HG02798 (cell line): Measurements from ENCODE around the gene APEX2.
"Not testable (repeated sequence)": the region's sequence is repeated elsewhere in the genome, so short reads cannot be mapped to it uniquely, and the experiment has no call there.

Source experiments
- ATAC-seq: cut with Tn5 transposase; IDR thresholded peaks from one replicate; pipeline ENCODE4 v1.9.1; 2021; ENCODE audit warnings: mild to moderate bottlenecking; ENCODE audit not compliant: unreplicated experiment, poor library complexity

Gene APEX2

GRCh38 chrX:54999717-55000598 lies at the start of gene APEX2:
TSS of gene APEX2 (plus strand) at chrX:55000363. CDS start at chrX:55000423, 60 bp downstream.
- ATAC-seq: peak; percentile 95

GRCh38 chrX:54950730-54951375 lies 49.3 kb upstream of the APEX2 start:
- ATAC-seq: no peak

GRCh38 chrX:54961750-54962149 lies 38.4 kb upstream of the APEX2 start:
- ATAC-seq: no peak

GRCh38 chrX:54964766-54965497 lies 35.2 kb upstream of the APEX2 start:
- no peak for ATAC-seq

GRCh38 chrX:54977387-54977786 lies 22.8 kb upstream of the APEX2 start:
- no peak for ATAC-seq

- ATAC-seq: no peak
Measured at GRCh38 chrX:54978448-54978847, 21.7 kb upstream of the APEX2 start.

GRCh38 chrX:54979432-54979831 lies 20.7 kb upstream of the APEX2 start:
- no peak for ATAC-seq

- ATAC-seq: no peak
Measured at GRCh38 chrX:54980334-54980733, 19.8 kb upstream of the APEX2 start.

GRCh38 chrX:54983306-54983705 lies 16.9 kb upstream of the APEX2 start:
- not testable (repeated sequence) for ATAC-seq

GRCh38 chrX:54991706-54992105 lies 8.5 kb upstream of the APEX2 start:
- no peak for ATAC-seq

- no peak for ATAC-seq
Measured at GRCh38 chrX:54992911-54993622, 7.1 kb upstream of the APEX2 start.

- no peak for ATAC-seq
Measured at GRCh38 chrX:54994099-54994498, 6.1 kb upstream of the APEX2 start, which contains the start of gene PFKFB1. TSS of gene PFKFB1 (minus strand) at chrX:54994188. CDS start at chrX:54994007, 181 bp downstream.

GRCh38 chrX:54994668-54995351 lies 5.4 kb upstream of the APEX2 start:
- ATAC-seq: no peak

- no peak for ATAC-seq
Measured at GRCh38 chrX:54995621-54996020, 4.5 kb upstream of the APEX2 start.

- ATAC-seq: no peak
Measured at GRCh38 chrX:55004231-55004630, 4.1 kb downstream of the APEX2 start.

GRCh38 chrX:55005256-55005655 lies 5.1 kb downstream of the APEX2 start:
- no peak for ATAC-seq

GRCh38 chrX:55006827-55007621 lies 6.9 kb downstream of the APEX2 start:
- no peak for ATAC-seq

GRCh38 chrX:55007656-55008055 lies 7.5 kb downstream of the APEX2 start:
- no peak for ATAC-seq
